ENCODE data around the gene GPR137.
"Not testable (repeated sequence)": the region's sequence is repeated elsewhere in the genome, so short reads cannot be mapped to it uniquely, and the experiment has no call there.

The GPR137 gene

GRCh38 chr11:64304316-64305072 is 18.8 kb downstream of the GPR137 start:
- DNase-seq (ENCODE audit: low read depth) = peak; percentile 92

GRCh38 chr11:64305075-64305690 is 19.5 kb downstream of the GPR137 start, which contains the start of gene ESRRA:
Gene ESRRA (plus strand): TSS chr11:64305524. CDS start chr11:64307180, 1,656 bp downstream.
- peak; percentile 100 for DNase-seq (ENCODE audit: low read depth)

- DNase-seq (ENCODE audit: low read depth) = peak; percentile 70
Observed at GRCh38 chr11:64305691-64306562, 20.3 kb downstream of the GPR137 start.

DNA sequence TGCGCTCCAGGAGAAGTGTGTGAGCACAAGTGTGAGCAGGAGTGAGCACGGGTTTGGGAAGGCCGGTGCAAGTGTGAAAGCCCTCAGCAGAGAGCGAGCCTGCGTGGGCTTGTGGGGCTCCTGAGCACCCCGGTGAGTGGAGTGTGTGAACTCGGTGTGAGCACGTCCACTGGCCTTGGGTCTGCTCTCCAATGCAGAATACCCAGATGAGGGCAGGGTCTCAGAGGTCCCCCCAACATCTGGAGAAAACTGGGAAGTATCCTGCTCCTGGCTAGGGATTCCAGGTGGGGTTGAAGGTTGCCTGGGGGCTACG is 20.9 kb downstream of the GPR137 start:
- DNase-seq (ENCODE audit: low read depth) = no peak

- no peak for DNase-seq (ENCODE audit: low read depth)
Observed at GRCh38 chr11:64306876-64307622, 21.4 kb downstream of the GPR137 start.

GRCh38 chr11:64307795-64308194 is 22.1 kb downstream of the GPR137 start:
- not testable (repeated sequence) for DNase-seq (ENCODE audit: low read depth)

- DNase-seq (ENCODE audit: low read depth) = no peak
Observed at GRCh38 chr11:64312947-64313346, 27.3 kb downstream of the GPR137 start.

DNA sequence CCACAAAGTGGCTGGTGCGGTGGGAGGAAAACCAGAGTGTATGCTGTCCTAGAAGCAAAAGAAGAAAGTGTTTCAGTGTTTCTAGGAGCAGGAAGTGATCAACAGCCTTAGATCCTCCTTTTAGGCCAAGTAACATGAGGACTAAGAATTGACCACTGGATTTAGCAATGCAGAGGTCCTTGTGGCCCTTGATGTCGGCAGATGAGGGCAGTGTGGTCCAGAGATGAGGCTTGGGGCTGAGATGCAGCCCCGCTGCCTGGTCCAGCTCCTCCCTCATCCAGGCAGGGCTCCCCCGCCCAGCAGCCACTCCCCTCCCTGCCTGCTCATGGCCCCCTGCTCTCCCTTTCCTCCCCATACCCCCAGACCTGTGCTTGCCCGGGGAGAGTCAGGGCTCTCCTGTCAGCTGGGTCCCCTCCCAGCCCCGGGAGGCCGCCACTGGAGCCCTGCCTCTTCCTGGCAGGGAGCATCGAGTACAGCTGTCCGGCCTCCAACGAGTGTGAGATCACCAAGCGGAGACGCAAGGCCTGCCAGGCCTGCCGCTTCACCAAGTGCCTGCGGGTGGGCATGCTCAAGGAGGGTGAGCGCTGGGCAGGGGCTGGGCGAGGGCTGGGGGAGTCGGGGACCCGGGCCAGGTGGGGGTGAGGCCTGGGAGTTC is 28.0 kb downstream of the GPR137 start:
- DNase-seq (ENCODE audit: low read depth) = no peak

DNA sequence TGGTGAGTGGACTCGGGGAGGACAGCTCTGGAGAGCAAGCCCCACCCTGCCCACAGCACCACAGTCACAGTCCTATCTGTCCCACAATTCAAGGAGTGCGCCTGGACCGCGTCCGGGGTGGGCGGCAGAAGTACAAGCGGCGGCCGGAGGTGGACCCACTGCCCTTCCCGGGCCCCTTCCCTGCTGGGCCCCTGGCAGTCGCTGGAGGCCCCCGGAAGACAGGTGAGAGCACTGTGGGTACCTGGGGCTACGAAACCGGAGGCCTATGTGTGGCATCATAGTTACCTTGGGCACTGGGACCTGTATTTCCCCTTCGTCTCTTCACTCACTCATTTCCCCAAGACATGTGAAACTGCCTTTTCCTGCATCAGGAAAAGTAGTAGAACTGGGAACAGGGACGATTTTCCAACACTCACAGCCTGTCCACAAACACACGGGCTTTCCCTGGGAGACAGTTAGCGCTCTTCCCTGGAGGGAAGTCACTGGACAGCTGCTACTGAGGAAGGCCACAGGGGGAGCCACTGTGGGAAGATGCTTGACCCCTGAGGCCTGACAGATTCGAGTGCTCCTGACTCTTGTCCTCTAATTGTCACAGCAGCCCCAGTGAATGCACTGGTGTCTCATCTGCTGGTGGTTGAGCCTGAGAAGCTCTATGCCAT is 28.6 kb downstream of the GPR137 start:
- DNase-seq (ENCODE audit: low read depth) = no peak

DNA sequence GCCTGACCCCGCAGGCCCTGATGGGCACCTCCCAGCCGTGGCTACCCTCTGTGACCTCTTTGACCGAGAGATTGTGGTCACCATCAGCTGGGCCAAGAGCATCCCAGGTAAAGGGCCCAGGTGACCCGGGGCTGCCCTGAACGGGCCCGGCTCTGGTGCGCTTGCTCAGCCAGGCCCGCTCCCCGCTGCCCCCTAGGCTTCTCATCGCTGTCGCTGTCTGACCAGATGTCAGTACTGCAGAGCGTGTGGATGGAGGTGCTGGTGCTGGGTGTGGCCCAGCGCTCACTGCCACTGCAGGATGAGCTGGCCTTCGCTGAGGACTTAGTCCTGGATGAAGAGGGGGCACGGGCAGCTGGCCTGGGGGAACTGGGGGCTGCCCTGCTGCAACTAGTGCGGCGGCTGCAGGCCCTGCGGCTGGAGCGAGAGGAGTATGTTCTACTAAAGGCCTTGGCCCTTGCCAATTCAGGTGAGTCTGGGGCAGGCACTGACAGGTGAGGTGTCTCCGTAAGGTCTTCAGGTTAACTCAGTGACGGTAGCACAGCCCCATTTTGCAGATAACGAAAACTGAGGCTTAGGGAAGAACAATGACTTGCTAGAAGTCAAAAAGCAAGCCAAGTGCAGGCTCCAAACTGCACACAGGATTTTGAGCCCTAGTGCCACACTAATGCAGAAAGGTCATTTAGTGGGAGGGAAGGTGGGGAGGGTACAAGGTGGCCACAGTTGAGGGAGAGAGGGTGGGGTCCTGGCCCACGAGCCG is 29.3 kb downstream of the GPR137 start:
- DNase-seq (ENCODE audit: low read depth) = no peak

DNA sequence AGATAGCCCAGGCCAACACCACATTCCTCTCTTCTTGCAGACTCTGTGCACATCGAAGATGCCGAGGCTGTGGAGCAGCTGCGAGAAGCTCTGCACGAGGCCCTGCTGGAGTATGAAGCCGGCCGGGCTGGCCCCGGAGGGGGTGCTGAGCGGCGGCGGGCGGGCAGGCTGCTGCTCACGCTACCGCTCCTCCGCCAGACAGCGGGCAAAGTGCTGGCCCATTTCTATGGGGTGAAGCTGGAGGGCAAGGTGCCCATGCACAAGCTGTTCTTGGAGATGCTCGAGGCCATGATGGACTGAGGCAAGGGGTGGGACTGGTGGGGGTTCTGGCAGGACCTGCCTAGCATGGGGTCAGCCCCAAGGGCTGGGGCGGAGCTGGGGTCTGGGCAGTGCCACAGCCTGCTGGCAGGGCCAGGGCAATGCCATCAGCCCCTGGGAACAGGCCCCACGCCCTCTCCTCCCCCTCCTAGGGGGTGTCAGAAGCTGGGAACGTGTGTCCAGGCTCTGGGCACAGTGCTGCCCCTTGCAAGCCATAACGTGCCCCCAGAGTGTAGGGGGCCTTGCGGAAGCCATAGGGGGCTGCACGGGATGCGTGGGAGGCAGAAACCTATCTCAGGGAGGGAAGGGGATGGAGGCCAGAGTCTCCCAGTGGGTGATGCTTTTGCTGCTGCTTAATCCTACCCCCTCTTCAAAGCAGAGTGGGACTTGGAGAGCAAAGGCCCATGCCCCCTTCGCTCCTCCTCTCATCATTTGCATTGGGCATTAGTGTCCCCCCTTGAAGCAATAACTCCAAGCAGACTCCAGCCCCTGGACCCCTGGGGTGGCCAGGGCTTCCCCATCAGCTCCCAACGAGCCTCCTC is 30.2 kb downstream of the GPR137 start:
- DNase-seq (ENCODE audit: low read depth) = not testable (repeated sequence)

DNA sequence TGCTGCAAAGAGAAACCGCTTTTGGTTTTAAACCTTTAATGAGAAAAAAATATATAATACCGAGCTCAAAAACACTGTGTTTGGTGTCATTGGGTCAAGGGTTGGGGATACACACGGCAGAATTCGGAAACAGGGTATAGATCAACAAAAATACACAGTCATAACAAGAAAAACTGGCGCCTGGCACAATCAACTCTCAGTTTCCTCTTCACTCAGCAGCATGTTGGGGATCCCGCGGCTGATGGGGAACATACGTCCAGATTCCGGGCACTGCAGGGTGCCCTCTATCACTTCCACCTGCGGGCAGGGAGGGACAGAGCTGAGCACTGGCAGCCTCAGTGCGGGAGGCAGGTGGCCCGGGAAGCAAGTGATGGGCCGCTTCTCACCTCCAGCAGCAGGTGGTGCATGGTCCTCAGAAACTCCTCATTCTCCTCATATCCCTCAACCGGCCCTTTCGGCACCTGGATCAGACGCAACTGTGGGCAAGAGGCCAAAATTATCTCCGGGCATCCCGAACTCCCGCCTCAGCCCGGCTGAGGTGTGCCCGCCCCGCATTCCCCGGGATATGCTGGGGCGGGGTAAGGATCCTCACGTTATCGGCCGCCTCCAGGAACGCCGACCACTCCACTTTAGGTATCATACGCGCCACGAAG is 31.1 kb downstream of the GPR137 start:
- no peak for DNase-seq (ENCODE audit: low read depth)

DNA sequence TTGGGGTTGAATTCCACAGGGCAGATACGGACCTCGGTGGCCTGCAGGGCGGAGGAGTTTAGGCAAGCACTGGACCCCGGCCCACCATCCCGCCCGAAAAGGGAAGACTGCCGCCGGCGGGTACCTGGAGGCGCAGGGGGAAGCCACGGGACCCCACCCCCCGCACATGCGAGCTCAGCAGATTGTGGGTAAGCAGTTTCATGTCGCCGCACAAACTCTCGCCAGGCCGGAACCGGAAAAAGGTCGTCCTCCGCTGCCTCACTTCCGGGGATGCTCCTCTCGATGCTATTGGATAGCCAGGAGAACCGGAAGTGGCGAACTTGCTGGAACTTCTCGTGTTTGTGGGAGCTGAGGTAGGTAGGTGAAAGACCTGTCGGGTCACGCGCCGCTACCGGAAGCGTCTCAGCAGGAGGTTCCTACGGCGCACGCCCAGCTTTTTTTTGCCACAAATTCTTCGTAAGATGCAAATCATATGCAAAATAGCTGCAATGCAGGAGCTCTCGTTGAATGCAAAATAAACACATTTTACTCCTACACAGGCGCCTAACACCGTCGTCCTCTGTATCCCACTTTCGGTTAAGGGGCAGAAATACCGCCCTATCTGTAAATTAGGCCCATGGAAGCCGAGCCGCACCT is 31.8 kb downstream of the GPR137 start, which contains the start of gene TRMT112:
TSS of gene TRMT112 (minus strand) at position 235 of the 636 bp plus-strand sequence. CDS start at position 202, 33 bp downstream.
- DNase-seq (ENCODE audit: low read depth) = peak; percentile 91

- peak; percentile 96 for DNase-seq (ENCODE audit: low read depth)
Observed at GRCh38 chr11:64317961-64318765, 32.5 kb downstream of the GPR137 start, which contains the start of gene PRDX5. Gene PRDX5 (plus strand): TSS chr11:64318121. CDS start chr11:64318216, 95 bp downstream.

DNA sequence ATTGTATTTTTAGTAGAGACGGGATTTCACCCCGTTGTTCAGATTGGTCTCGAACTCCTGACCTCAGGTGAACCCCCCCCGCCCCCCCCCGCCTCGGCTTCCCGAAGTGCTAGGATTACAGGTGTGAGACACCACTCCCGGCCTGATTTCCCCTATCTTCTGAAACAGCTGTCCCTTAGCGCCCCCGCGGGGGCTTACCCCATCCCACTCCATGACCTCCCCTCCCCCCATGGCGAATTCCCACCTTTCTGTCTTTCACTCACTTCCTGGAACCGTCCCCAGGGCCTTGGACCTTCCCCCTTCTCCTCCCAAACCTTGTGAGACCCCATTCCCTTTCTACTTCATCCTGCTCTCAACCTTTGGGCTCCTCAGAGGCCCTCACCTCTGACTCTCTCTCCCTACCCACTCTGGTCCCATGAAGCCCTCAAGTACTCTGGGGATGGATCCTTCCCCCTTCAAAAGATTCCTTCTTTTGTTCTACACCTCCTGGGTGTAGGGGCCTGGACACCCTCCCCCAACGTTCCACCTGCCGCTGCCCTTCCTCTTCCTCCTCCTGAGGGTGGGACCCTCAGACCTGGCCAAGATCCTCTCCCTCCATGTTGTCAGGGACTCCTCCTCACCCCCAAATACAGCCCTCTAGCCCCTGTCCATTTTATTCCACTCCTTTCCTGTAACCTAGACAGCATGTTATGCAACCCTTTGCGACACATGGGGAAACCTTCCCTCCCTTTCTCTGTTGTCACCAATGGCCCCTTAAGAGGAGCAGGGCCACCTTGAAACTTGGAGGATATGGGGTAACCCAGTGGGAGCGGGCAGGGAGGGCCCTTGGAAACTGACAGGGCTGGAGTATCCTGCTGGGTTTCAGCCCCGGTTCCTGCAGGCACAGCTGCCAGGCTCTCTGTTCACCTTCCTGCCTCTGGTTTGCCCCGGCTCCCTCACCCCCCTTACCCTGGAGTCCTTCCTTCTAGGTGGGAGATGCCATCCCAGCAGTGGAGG is 33.4 kb downstream of the GPR137 start:
- DNase-seq (ENCODE audit: low read depth) = no peak

- DNase-seq (ENCODE audit: low read depth) = no peak
Observed at GRCh38 chr11:64320556-64320955, 34.9 kb downstream of the GPR137 start.
